GM23338 (cell line): ENCODE measurements around the gene FOXM1. TPM values are rescaled to one million over a fixed set of nuclear protein-coding genes. Genes with fewer than 3 reads are reported as not detected.

ENCODE experiments used
- ATAC-seq: fragments of 200-7000 bp; cut with Tn5 transposase; 3 replicates; pipeline ENCODE4 v1.9.1; 2020
- DNase-seq: peaks from one replicate; pipeline ENCODE4 v3.0.0-alpha.2; 2015; ENCODE audit warnings: low spot score
- H2AFZ ChIP-seq: fragments of 200-600 bp; sonication (generic); 2 replicates; pipeline ENCODE4 v1.8.0; 2016; ENCODE audit warnings: antibody characterized with exemption, mild to moderate bottlenecking, moderate library complexity
- H3F3A ChIP-seq: fragments of 200-600 bp; sonication (generic); replicated peaks from 2 replicates; pipeline ENCODE4 v1.8.0; 2017; ENCODE audit warnings: antibody characterized with exemption, mixed run types, low read depth
- H3K27ac ChIP-seq: fragments of 200-600 bp; sonication (generic); 2 replicates; pipeline ENCODE4 v1.6.1; 2016; ENCODE audit warnings: low read depth
- H3K27me3 ChIP-seq: fragments of 200-600 bp; sonication (generic); 2 replicates; pipeline ENCODE4 v1.8.0; 2016; ENCODE audit warnings: mild to moderate bottlenecking, mixed run types, moderate library complexity; ENCODE audit not compliant: insufficient read depth
- H3K36me3 ChIP-seq: fragments of 200-600 bp; sonication (generic); 2 replicates; pipeline ENCODE4 v1.8.0; 2016; ENCODE audit warnings: mild to moderate bottlenecking; ENCODE audit not compliant: insufficient read depth
- H3K4me1 ChIP-seq: fragments of 200-600 bp; sonication (generic); 2 replicates; pipeline ENCODE4 v1.8.0; 2016; ENCODE audit warnings: mild to moderate bottlenecking, moderate library complexity; ENCODE audit not compliant: insufficient read depth
- H3K4me2 ChIP-seq: fragments of 200-600 bp; sonication (generic); 2 replicates; pipeline ENCODE4 v1.7.1; 2017; ENCODE audit warnings: mixed run types
- H3K4me3 ChIP-seq: fragments of 200-600 bp; sonication (generic); 2 replicates; pipeline ENCODE4 v1.6.1; 2016; ENCODE audit warnings: mixed run types
- H3K79me2 ChIP-seq: fragments of 200-600 bp; sonication (generic); replicated peaks from 2 replicates; pipeline ENCODE4 v1.8.0; 2017; ENCODE audit warnings: mild to moderate bottlenecking; ENCODE audit not compliant: insufficient read depth
- H3K9me2 ChIP-seq: fragments of 200-600 bp; sonication (generic); 2 replicates; pipeline ENCODE4 v1.8.0; 2017; ENCODE audit not compliant: insufficient read depth
- H4K20me1 ChIP-seq: fragments of 200-600 bp; sonication (generic); replicated peaks from 2 replicates; pipeline ENCODE4 v1.8.0; 2017; ENCODE audit warnings: mild to moderate bottlenecking; ENCODE audit not compliant: insufficient read depth
- H3K27ac Mint-ChIP-seq: 2 replicates; pipeline ENCODE4 v1.8.0; 2020; ENCODE audit warnings: inconsistent platforms, mild to moderate bottlenecking, moderate library complexity, mixed read lengths
- H3K27me3 Mint-ChIP-seq: 3 replicates; pipeline ENCODE4 v1.8.0; 2022; ENCODE audit warnings: low read depth, mild to moderate bottlenecking, moderate library complexity, mixed read lengths, inconsistent platforms; ENCODE audit not compliant: insufficient read depth, poor library complexity
- H3K36me3 Mint-ChIP-seq: 3 replicates; pipeline ENCODE4 v1.8.0; 2021; ENCODE audit warnings: low read depth, mild to moderate bottlenecking, inconsistent platforms, moderate library complexity, mixed read lengths
- H3K4me1 Mint-ChIP-seq: 3 replicates; pipeline ENCODE4 v1.8.0; 2020; ENCODE audit warnings: mild to moderate bottlenecking, inconsistent platforms, mixed read lengths
- H3K4me3 Mint-ChIP-seq: 3 replicates; pipeline ENCODE4 v1.8.0; 2021; ENCODE audit warnings: moderate library complexity, mild to moderate bottlenecking, inconsistent platforms, mixed read lengths
- H3K9me3 Mint-ChIP-seq: 3 replicates; pipeline ENCODE4 v1.8.0; 2020; ENCODE audit warnings: moderate library complexity, mild to moderate bottlenecking, inconsistent platforms, mixed read lengths
- CREB1 ChIP-seq: fragments of 250-450 bp; sonication (Bioruptor Pico); IDR thresholded peaks from 2 replicates; pipeline ENCODE4 v1.5.0; 2020; ENCODE audit warnings: low read depth, mild to moderate bottlenecking, moderate library complexity
- ETS1 ChIP-seq: IDR thresholded peaks from 2 replicates; pipeline ENCODE4 v1.6.1; 2016; ENCODE audit warnings: antibody characterized with exemption
- EZH2 ChIP-seq: fragments of 200-600 bp; sonication (generic); IDR thresholded peaks from one replicate; pipeline ENCODE4 v1.8.0; 2017; ENCODE audit warnings: antibody characterized with exemption, mild to moderate bottlenecking, low read depth; ENCODE audit not compliant: unreplicated experiment
- EZH2phosphoT487 ChIP-seq: fragments of 200-600 bp; sonication (generic); IDR thresholded peaks from one replicate; pipeline ENCODE4 v1.8.1; 2018; ENCODE audit warnings: antibody characterized with exemption; ENCODE audit not compliant: unreplicated experiment
- JUNB ChIP-seq: IDR thresholded peaks from one replicate; pipeline ENCODE4 v1.6.1; 2016; ENCODE audit warnings: antibody characterized with exemption; ENCODE audit not compliant: unreplicated experiment
- NANOG ChIP-seq: IDR thresholded peaks from 2 replicates; pipeline ENCODE4 v1.6.1; 2016; ENCODE audit warnings: antibody characterized with exemption, borderline replicate concordance
- POLR2AphosphoS5 ChIP-seq: IDR thresholded peaks from 2 replicates; pipeline ENCODE4 v1.6.1; 2016; ENCODE audit warnings: antibody characterized with exemption, low read depth
- STAT1 ChIP-seq: IDR thresholded peaks from one replicate; pipeline ENCODE4 v1.6.1; 2016; ENCODE audit warnings: antibody characterized with exemption; ENCODE audit not compliant: unreplicated experiment
- ZNF114 ChIP-seq: fragments of 250-450 bp; sonication (Bioruptor Pico); IDR thresholded peaks from 2 replicates; pipeline ENCODE4 v1.5.0; 2020; ENCODE audit warnings: mild to moderate bottlenecking, moderate library complexity
- ZNF331 ChIP-seq: fragments of 250-450 bp; sonication (Bioruptor Pico); IDR thresholded peaks from 2 replicates; pipeline ENCODE4 v1.5.0; 2020; ENCODE audit warnings: low read depth, mild to moderate bottlenecking, moderate library complexity
- polyA plus RNA-seq: library from polyadenylated mRNA; unstranded; fragments of >200 nt; fragmentation: Nextera tagmentation; extraction: Ambion mirVana; gene quantifications from 2 replicates; pipeline ENCODE4 v1.2.1, GENCODE V29; 2016
- total RNA-seq: library from RNA; depleted of rRNA; stranded (reverse); fragments of >200 nt; shearing (Covaris generic); gene quantifications from 2 replicates; pipeline ENCODE4 v1.2.3, GENCODE V29; 2014
- TF ChIP-seq, protein P1 (sequence below), 2 experiments: fragments of 200-600 bp in 1 of 2; sonication (generic) in 1 of 2; conservative IDR thresholded peaks; 2 replicates each; pipeline versions ENCODE4 v1.5.1 to v1.6.1; 2016 to 2017; ENCODE audit warnings: antibody characterized with exemption in 2 of 2, low read depth in 2 of 2, mild to moderate bottlenecking in 2 of 2, moderate library complexity in 1 of 2
- TF ChIP-seq, protein P2 (sequence below): fragments of 250-450 bp; sonication (Bioruptor Pico); IDR thresholded peaks from 2 replicates; pipeline ENCODE4 v1.5.0; 2020; ENCODE audit warnings: mild to moderate bottlenecking, moderate library complexity

The FOXM1 gene
- total and polyA plus RNA-seq, 2 experiments from 2014 or later, result 31.0 to 98.1 TPM

- Histone ChIP-seq H3K36me3 (peaks cover 18% of the 10 kb centered on the region; the same call in 1 of the 2 replicates), H3K4me2 (no peak overlapping the region), H3K27ac (no peak overlapping the region), H3K27me3 (no peaks in the 10 kb centered on the region), H3K9me2 (no peaks in the 10 kb centered on the region), H3F3A (0 out of 2 replicates have a peak, but pooled peaks cover 7% of the 10 kb centered on the region), H3K4me1 (peaks cover 8% of the 10 kb centered on the region; the same call in 1 of the 2 replicates), H2AFZ (no peak overlapping the region), H3K4me3 (no peak overlapping the region), H4K20me1 (peaks cover 9% of the 10 kb centered on the region; the same call in 1 of the 2 replicates), H3K79me2 (no peaks in the 10 kb centered on the region)
- no peak overlapping the region for H3K4me3 Mint-ChIP-seq
- peaks cover 18% of the 10 kb centered on the region for H3K4me1 Mint-ChIP-seq
- no peaks in the 10 kb centered on the region for H3K9me3 Mint-ChIP-seq
- peaks cover 32% of the 10 kb centered on the region for H3K36me3 Mint-ChIP-seq
- ATAC-seq (no peak), DNase-seq (peak; percentile 22)
- H3K27me3 Mint-ChIP-seq, result peaks cover 26% of the 10 kb centered on the region
- no peak overlapping the region for H3K27ac Mint-ChIP-seq
- TF ChIP-seq CREB1, result no peak
- no peak for TF ChIP-seq EZH2phosphoT487
- no peak for TF ChIP-seq ETS1
- no peak for TF ChIP-seq ZNF114 (CRISPR knock-in tag)
- TF ChIP-seq, protein P1, sequence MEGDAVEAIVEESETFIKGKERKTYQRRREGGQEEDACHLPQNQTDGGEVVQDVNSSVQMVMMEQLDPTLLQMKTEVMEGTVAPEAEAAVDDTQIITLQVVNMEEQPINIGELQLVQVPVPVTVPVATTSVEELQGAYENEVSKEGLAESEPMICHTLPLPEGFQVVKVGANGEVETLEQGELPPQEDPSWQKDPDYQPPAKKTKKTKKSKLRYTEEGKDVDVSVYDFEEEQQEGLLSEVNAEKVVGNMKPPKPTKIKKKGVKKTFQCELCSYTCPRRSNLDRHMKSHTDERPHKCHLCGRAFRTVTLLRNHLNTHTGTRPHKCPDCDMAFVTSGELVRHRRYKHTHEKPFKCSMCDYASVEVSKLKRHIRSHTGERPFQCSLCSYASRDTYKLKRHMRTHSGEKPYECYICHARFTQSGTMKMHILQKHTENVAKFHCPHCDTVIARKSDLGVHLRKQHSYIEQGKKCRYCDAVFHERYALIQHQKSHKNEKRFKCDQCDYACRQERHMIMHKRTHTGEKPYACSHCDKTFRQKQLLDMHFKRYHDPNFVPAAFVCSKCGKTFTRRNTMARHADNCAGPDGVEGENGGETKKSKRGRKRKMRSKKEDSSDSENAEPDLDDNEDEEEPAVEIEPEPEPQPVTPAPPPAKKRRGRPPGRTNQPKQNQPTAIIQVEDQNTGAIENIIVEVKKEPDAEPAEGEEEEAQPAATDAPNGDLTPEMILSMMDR (conservative IDR thresholded peaks at IDR 0.05; ENCODE audit: low read depth in 2 of 2), result no peak
- TF ChIP-seq NANOG, result no peak
- TF ChIP-seq STAT1, result no peak
- TF ChIP-seq ZNF331 (CRISPR knock-in tag), result no peak
- TF ChIP-seq, protein P2, sequence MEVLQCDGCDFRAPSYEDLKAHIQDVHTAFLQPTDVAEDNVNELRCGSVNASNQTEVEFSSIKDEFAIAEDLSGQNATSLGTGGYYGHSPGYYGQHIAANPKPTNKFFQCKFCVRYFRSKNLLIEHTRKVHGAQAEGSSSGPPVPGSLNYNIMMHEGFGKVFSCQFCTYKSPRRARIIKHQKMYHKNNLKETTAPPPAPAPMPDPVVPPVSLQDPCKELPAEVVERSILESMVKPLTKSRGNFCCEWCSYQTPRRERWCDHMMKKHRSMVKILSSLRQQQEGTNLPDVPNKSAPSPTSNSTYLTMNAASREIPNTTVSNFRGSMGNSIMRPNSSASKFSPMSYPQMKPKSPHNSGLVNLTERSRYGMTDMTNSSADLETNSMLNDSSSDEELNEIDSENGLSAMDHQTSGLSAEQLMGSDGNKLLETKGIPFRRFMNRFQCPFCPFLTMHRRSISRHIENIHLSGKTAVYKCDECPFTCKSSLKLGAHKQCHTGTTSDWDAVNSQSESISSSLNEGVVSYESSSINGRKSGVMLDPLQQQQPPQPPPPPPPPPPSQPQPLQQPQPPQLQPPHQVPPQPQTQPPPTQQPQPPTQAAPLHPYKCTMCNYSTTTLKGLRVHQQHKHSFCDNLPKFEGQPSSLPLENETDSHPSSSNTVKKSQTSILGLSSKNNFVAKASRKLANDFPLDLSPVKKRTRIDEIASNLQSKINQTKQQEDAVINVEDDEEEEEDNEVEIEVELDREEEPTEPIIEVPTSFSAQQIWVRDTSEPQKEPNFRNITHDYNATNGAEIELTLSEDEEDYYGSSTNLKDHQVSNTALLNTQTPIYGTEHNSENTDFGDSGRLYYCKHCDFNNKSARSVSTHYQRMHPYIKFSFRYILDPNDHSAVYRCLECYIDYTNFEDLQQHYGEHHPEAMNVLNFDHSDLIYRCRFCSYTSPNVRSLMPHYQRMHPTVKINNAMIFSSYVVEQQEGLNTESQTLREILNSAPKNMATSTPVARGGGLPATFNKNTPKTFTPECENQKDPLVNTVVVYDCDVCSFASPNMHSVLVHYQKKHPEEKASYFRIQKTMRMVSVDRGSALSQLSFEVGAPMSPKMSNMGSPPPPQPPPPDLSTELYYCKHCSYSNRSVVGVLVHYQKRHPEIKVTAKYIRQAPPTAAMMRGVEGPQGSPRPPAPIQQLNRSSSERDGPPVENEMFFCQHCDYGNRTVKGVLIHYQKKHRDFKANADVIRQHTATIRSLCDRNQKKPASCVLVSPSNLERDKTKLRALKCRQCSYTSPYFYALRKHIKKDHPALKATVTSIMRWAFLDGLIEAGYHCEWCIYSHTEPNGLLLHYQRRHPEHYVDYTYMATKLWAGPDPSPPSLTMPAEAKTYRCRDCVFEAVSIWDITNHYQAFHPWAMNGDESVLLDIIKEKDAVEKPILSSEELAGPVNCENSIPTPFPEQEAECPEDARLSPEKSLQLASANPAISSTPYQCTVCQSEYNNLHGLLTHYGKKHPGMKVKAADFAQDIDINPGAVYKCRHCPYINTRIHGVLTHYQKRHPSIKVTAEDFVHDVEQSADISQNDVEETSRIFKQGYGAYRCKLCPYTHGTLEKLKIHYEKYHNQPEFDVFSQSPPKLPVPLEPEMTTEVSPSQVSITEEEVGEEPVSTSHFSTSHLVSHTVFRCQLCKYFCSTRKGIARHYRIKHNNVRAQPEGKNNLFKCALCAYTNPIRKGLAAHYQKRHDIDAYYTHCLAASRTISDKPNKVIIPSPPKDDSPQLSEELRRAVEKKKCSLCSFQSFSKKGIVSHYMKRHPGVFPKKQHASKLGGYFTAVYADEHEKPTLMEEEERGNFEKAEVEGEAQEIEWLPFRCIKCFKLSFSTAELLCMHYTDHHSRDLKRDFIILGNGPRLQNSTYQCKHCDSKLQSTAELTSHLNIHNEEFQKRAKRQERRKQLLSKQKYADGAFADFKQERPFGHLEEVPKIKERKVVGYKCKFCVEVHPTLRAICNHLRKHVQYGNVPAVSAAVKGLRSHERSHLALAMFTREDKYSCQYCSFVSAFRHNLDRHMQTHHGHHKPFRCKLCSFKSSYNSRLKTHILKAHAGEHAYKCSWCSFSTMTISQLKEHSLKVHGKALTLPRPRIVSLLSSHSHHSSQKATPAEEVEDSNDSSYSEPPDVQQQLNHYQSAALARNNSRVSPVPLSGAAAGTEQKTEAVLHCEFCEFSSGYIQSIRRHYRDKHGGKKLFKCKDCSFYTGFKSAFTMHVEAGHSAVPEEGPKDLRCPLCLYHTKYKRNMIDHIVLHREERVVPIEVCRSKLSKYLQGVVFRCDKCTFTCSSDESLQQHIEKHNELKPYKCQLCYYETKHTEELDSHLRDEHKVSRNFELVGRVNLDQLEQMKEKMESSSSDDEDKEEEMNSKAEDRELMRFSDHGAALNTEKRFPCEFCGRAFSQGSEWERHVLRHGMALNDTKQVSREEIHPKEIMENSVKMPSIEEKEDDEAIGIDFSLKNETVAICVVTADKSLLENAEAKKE (CRISPR knock-in tag), result no peak
- no peak for TF ChIP-seq POLR2AphosphoS5
- no peak for TF ChIP-seq JUNB
- TF ChIP-seq EZH2, result no peak
Observed at GRCh38 chr12:2856051-2856450, 20.9 kb downstream of the FOXM1 start.
